GM12878 (cell line): ENCODE results near the gene MGST3. TPM values are rescaled to one million over a fixed set of nuclear protein-coding genes. Genes with fewer than 3 reads are reported as not detected.
A peak's percentile ranks its signal among the peaks of the same experiment; 100 is the strongest.

Source experiments
- ATAC-seq: fragments of 200-7000 bp; cut with Tn5 transposase; 3 replicates; pipeline ENCODE4 v1.9.1; 2020; ENCODE audit warnings: mild to moderate bottlenecking, moderate library complexity
- BruUV-seq: library from RNA; stranded (reverse); fragments of 400-500 nt; replicated peaks from 2 replicates; lab custom pipeline; 2021; lab: Mats Ljungman, UMichigan
- CTCF ChIA-PET: fragments of 300-600 bp; sonication (Branson Sonifier 250); formaldehyde crosslinking; extraction: SDS; loops from one replicate; lab custom pipeline; 2021; ENCODE audit warnings: inconsistent platforms; lab: Yijun Ruan, JAX
- POLR2A ChIA-PET: fragments of 350-600 bp; formaldehyde crosslinking; extraction: SDS; loops from one replicate; lab custom pipeline; 2021; ENCODE audit warnings: inconsistent platforms; lab: Charles Lee
- RAD21 ChIA-PET: fragments of 300-600 bp; sonication (Branson Sonifier 250); formaldehyde crosslinking; loops from one replicate; lab custom pipeline; 2023; ENCODE audit warnings: antibody characterized with exemption; ENCODE audit not compliant: unreplicated experiment; lab: Charles Lee
- SMC1A ChIA-PET: fragments of 300-600 bp; sonication (Branson Sonifier 250); formaldehyde crosslinking; loops from one replicate; lab custom pipeline; 2023; ENCODE audit not compliant: unreplicated experiment, uncharacterized antibody; lab: Charles Lee
- DNase-seq: peaks from one replicate; pipeline ENCODE4 v3.0.0-alpha.2; 2011; ENCODE audit warnings: low read depth, low spot score
- FAIRE-seq: peaks from 3 replicates; lab custom pipeline; 2011; peaks lifted over from hg19 to GRCh38; lab: Jason Lieb, UNC
- H2AFZ ChIP-seq: 2 replicates; pipeline ENCODE4 v1.6.0; 2011; ENCODE audit warnings: low read depth, low read length, control low read depth; ENCODE audit not compliant: control insufficient read depth
- H3K27ac ChIP-seq: 2 replicates; pipeline ENCODE4 v1.5.1; 2011; ENCODE audit warnings: control low read depth; ENCODE audit not compliant: control insufficient read depth, insufficient read depth
- H3K27me3 ChIP-seq, 2 experiments: replicated peaks in 1 of 2; 2 replicates each; pipeline versions ENCODE4 v1.6.0 to v1.6.1; 2011; ENCODE audit warnings: low read length in 1 of 2; ENCODE audit not compliant: control insufficient read depth in 2 of 2, insufficient read depth in 2 of 2
- H3K36me3 ChIP-seq, 2 experiments: 2 replicates each; pipeline ENCODE4 v1.5.1; 2011; ENCODE audit warnings: low read length in 1 of 2; ENCODE audit not compliant: control insufficient read depth in 2 of 2, insufficient read depth in 2 of 2
- H3K4me1 ChIP-seq: 2 replicates; pipeline ENCODE4 v1.6.1; 2011; ENCODE audit warnings: mild to moderate bottlenecking, low read length, moderate library complexity, mixed read lengths; ENCODE audit not compliant: control insufficient read depth, insufficient read depth
- H3K4me2 ChIP-seq: 2 replicates; pipeline ENCODE4 v1.6.0; 2011; ENCODE audit warnings: control low read depth; ENCODE audit not compliant: control insufficient read depth, insufficient read depth
- H3K4me3 ChIP-seq: fragments of 200-600 bp; sonication (generic); 2 replicates; pipeline ENCODE4 v1.5.1; 2016
- H3K79me2 ChIP-seq: 2 replicates; pipeline ENCODE4 v1.6.0; 2011; ENCODE audit warnings: low read length; ENCODE audit not compliant: control insufficient read depth, insufficient read depth
- H3K9ac ChIP-seq: 2 replicates; pipeline ENCODE4 v1.8.0; 2011; ENCODE audit warnings: low read length, control low read depth, mixed read lengths; ENCODE audit not compliant: control insufficient read depth, insufficient read depth
- H3K9me3 ChIP-seq: replicated peaks from 3 replicates; pipeline ENCODE4 v1.5.1; 2011; ENCODE audit warnings: mild to moderate bottlenecking, low read length; ENCODE audit not compliant: control insufficient read depth, insufficient read depth
- H4K20me1 ChIP-seq: 2 replicates; pipeline ENCODE4 v1.6.0; 2011; ENCODE audit not compliant: control insufficient read depth, insufficient read depth
- FOXK2 ChIP-seq: fragments of 450-650 bp; IDR thresholded peaks from 2 replicates; pipeline ENCODE4 v1.6.1; 2017; ENCODE audit warnings: mild to moderate bottlenecking, moderate library complexity
- KAT2A ChIP-seq: conservative IDR thresholded peaks from 2 replicates; pipeline ENCODE4 v1.6.1; 2011; ENCODE audit warnings: low read depth, low read length; ENCODE audit not compliant: control insufficient read depth
- LARP7 ChIP-seq: fragments of 450-650 bp; IDR thresholded peaks from 2 replicates; pipeline ENCODE4 v1.6.1; 2017; ENCODE audit warnings: mild to moderate bottlenecking
- NR2F1 ChIP-seq: fragments of 450-650 bp; conservative IDR thresholded peaks from 2 replicates; pipeline ENCODE4 v1.6.1; 2017; ENCODE audit warnings: mild to moderate bottlenecking
- RFX5 ChIP-seq: IDR thresholded peaks from 2 replicates; pipeline ENCODE4 v1.6.1; 2011; ENCODE audit warnings: low read depth, low read length, improper control_type of control experiment
- SMC3 ChIP-seq: IDR thresholded peaks from 2 replicates; pipeline ENCODE4 v1.6.1; 2011; ENCODE audit warnings: low read length, improper control_type of control experiment, borderline replicate concordance
- SPI1 ChIP-seq: IDR thresholded peaks from 2 replicates; pipeline ENCODE4 v1.6.1; 2011; ENCODE audit warnings: low read depth, mild to moderate bottlenecking, low read length, moderate library complexity, borderline replicate concordance; ENCODE audit not compliant: insufficient read depth
- TCF3 ChIP-seq: IDR thresholded peaks from 2 replicates; pipeline ENCODE4 v1.6.1; 2012; ENCODE audit warnings: low read depth, mild to moderate bottlenecking, low read length, borderline replicate concordance; ENCODE audit not compliant: insufficient read depth
- WGBS: methylation state at CpG from one replicate; pipeline ENCODE4 v1.1.6; 2016; ENCODE audit warnings: low lambda C conversion rate; ENCODE audit not compliant: insufficient replicate concordance, insufficient coverage; ENCODE audit errors: missing lambda C conversion rate; 5-methylcytosine and 5-hydroxymethylcytosine counted together
- in situ Hi-C: fragments of 300-500 bp; cut with MboI; formaldehyde crosslinking; loops from 9 replicates; pipeline ENCODE4 v1.14.3; 2018; ENCODE audit warnings: mixed read lengths
- intact Hi-C: fragments of 100-400 bp; cut with micrococcal nuclease; formaldehyde crosslinking; loops from one replicate; pipeline ENCODE4 v1.14.2; 2022; ENCODE audit not compliant: unreplicated experiment
- polyA plus RNA-seq, 11 experiments: library from polyadenylated mRNA; depleted of rRNA in 4 of 11; unstranded in 6 of 11; stranded (reverse) in 5 of 11; fragments of >200 nt; fragmentation: Nextera tagmentation in 4 of 11; fragmentation: Illumina TruSeq in 1 of 11; extraction: Ambion mirVana in 4 of 11; extraction: Trizol in 1 of 11; gene quantifications; 1 replicate in 1 of 11; 2 replicates in 10 of 11; pipeline versions ENCODE4 v1.2.1 to v1.2.3, GENCODE V29; 2011 to 2016; ENCODE audit warnings: inconsistent platforms in 2 of 11, missing spikeins in 2 of 11, low read depth in 1 of 11
- total RNA-seq, 4 experiments: library from RNA; depleted of rRNA in 3 of 4; stranded (reverse); fragments of >200 nt in 3 of 4; fragmentation: Illumina TruSeq in 1 of 4; extraction: Trizol in 1 of 4; gene quantifications; 2 replicates each; pipeline versions ENCODE4 v1.2.1 to v1.2.3, GENCODE V29; 2013 to 2021
- TF ChIP-seq, protein P1 (sequence below): IDR thresholded peaks from 2 replicates; pipeline ENCODE4 v1.6.1; 2011; ENCODE audit warnings: mild to moderate bottlenecking, low read depth, low read length, moderate library complexity; ENCODE audit not compliant: insufficient replicate concordance
- TF ChIP-seq, protein P2 (sequence below): fragments of 450-650 bp; IDR thresholded peaks from 2 replicates; pipeline ENCODE4 v1.6.1; 2017; ENCODE audit warnings: borderline replicate concordance

MGST3 gene
- total and polyA plus RNA-seq, 10 of the 15 experiments (the other 5 are each of a cell fraction or from before 2014, with no cell fraction given): 37.3 to 145 (median 68.8) TPM

DNA sequence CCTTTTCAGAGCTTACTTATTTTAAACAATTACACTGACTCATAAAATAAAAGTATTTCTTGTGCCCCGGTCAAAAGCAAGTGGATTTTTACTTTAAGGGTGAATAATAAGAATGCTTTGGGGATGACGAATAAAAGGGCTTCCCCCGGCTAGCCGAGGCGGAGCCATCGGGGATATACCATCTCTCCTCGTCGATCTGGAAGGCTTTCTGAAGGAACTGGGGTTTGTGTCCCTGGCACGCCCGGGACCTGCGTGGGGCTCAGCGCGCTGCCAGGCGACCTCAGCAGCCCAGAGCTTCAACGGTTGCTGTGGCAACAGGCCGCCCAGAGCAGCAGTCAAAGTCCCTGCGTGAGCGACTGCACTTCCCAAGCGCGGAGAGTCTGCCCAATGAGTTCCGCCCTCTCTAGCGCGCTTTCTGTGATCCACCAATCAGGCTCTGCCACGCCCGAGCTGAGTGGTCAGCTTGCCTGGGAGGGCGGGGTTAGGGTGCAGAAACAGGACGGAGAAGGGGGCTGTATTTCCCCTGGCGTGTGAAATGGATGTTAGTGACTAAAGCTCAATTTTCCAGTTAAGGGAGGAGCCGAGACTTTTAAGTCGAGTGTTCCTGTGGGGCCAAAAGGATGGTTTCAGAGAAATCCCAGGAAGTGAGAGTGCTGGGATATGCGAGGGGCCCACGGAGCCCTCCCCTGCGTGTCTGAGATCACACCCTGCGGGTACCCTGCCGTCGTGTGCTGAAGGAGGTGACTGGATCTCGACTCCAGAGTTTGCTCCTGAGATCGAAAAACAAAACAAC is 33.0 kb upstream of the MGST3 start (continued):
- TF ChIP-seq, protein P1, sequence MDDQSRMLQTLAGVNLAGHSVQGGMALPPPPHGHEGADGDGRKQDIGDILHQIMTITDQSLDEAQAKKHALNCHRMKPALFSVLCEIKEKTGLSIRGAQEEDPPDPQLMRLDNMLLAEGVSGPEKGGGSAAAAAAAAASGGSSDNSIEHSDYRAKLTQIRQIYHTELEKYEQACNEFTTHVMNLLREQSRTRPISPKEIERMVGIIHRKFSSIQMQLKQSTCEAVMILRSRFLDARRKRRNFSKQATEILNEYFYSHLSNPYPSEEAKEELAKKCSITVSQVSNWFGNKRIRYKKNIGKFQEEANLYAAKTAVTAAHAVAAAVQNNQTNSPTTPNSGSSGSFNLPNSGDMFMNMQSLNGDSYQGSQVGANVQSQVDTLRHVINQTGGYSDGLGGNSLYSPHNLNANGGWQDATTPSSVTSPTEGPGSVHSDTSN: peak; percentile 3
- no peak for TF ChIP-seq KAT2A
- TF ChIP-seq RFX5: peak; percentile 90
- no peak for TF ChIP-seq TCF3
- TF ChIP-seq SPI1: peak; percentile 72; the same call in 1 of the 2 replicates
- 0 out of 2 replicates have a peak, but pooled peaks have one; percentile 28 for TF ChIP-seq LARP7
- TF ChIP-seq, all 136 proteins: peak for 37

DNA sequence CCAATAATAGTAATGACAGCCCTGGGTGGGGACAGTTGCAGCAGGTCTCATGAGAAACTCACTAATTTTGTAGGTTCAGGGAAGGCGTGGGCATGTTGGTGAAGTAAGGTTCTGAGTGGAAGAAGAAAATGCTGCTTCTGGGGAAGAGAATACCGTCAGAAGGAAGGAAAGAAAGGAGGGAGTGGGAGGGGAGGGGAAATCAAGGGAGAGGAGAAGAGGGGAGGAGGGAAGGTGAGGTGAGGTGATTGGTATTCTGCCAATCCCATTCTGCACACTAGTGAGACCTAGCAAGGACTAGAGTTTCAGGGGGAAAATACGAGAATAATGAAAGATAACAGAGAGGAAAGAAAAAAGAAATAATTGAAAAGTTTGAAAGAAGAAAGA is 32.4 kb upstream of the MGST3 start:
- WGBS: 7% methylated on average over 3 of the region's 3 CpGs
- peak overlapping the region; percentile 87 for H2AFZ ChIP-seq

More for the DNA sequence above, 32.4 kb upstream of the MGST3 start:
- ATAC-seq (no peak), FAIRE-seq (no peak), DNase-seq (no peak)
- H3K9ac ChIP-seq: peak overlapping the region; percentile 79
- CTCF ChIA-PET: interaction anchor here (0.8 to 14.1 kb wide), 13 partner anchors 32 to 325 kb away, joined by 3 to 176 read pairs (median 4); partner anchors contain the start of genes ALDH9A1 and MGST3
- no peaks in the 10 kb centered on the region for H3K9me3 ChIP-seq
- no peaks in the 10 kb centered on the region for H3K36me3 ChIP-seq
- peak overlapping the region; percentile 70 for H3K4me3 ChIP-seq
- SMC1A ChIA-PET: interaction anchor here (0.7 to 10.2 kb wide), 15 partner anchors 8 to 534 kb away, joined by 3 to 109 read pairs (median 4); partner anchors contain the start of genes ALDH9A1 and TMCO1
- no peaks in the 10 kb centered on the region for H3K79me2 ChIP-seq
- TF ChIP-seq, protein P2, sequence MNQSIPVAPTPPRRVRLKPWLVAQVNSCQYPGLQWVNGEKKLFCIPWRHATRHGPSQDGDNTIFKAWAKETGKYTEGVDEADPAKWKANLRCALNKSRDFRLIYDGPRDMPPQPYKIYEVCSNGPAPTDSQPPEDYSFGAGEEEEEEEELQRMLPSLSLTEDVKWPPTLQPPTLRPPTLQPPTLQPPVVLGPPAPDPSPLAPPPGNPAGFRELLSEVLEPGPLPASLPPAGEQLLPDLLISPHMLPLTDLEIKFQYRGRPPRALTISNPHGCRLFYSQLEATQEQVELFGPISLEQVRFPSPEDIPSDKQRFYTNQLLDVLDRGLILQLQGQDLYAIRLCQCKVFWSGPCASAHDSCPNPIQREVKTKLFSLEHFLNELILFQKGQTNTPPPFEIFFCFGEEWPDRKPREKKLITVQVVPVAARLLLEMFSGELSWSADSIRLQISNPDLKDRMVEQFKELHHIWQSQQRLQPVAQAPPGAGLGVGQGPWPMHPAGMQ: no peak
- TF ChIP-seq NR2F1 (no peak), SMC3 (no peak), FOXK2 (no peak)
- H3K27me3 ChIP-seq: peaks cover 0 to 6% of the 10 kb centered on the region in 2 experiments; a peak in 1 of 4 replicates
- H3K4me1 ChIP-seq: peaks cover 8% of the 10 kb centered on the region; the same call in 1 of the 2 replicates
- H4K20me1 ChIP-seq: no peaks in the 10 kb centered on the region
- H3K27ac ChIP-seq: peak overlapping the region; percentile 71
- in situ Hi-C loops: no loop called here
- intact Hi-C loops: loop anchor here (1.0 to 10.0 kb wide), 3 partner anchors 33 to 566 kb away; partner anchors contain the start of genes FAM78B, MGST3 and TMCO1
- peak overlapping the region; percentile 96 for H3K4me2 ChIP-seq
- BruUV-seq: no TSS peak
- POLR2A ChIA-PET: interaction anchor here (0.9 to 1.2 kb wide), 4 partner anchors 32 to 276 kb away, joined by 3 to 9 read pairs (median 4); partner anchors contain the start of gene MGST3
- RAD21 ChIA-PET: interaction anchor here (0.7 to 4.9 kb wide), 8 partner anchors 32 to 316 kb away, joined by 3 to 24 read pairs (median 3); partner anchors contain the start of genes ALDH9A1, TMCO1 and UCK2
